ENCODE measurements around the gene CFAP299. TPM values are rescaled to one million over a fixed set of nuclear protein-coding genes. Genes with fewer than 3 reads are reported as not detected.
A peak's percentile ranks its signal among the peaks of the same experiment; 100 is the strongest.
"Not testable (repeated sequence)": the region's sequence is repeated elsewhere in the genome, so short reads cannot be mapped to it uniquely, and the experiment has no call there.

Gene CFAP299
- total RNA-seq, 2 experiments from 2014 or later: 0.63 to 3.7 TPM

DNA sequence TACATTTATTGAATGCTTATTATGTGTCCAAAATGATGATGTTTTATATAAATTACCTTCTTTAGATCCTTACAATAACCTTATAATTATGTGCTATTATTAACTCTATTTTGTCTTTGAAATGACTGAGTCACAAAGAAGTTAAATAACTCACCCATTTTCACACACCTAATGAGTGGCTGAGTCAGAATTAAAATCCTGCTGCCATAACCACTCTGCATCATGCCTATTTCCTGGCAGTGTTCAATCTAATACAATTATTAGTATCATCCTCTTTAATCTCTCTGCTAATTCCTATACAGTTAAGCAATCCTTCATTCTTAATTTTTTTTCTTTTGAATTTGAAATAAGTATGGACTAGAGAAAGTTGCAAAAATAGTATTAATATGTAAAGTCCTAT is 342.9 kb downstream of the CFAP299 start:
- Histone ChIP-seq H3K9me2 (ENCODE audit: insufficient read depth, low read length) (no peaks in the 10 kb centered on the region), H3K79me2 (ENCODE audit: insufficient read depth, low read depth, low read length) (no peaks in the 10 kb centered on the region), H2AFZ (ENCODE audit: low read length) (peak overlapping the region; percentile 37; the same call in 1 of the 2 replicates), H3K27ac (ENCODE audit: low read depth, low read length, poor library complexity, severe bottlenecking) (no peak overlapping the region), H3K4me1 (ENCODE audit: insufficient read depth, low read length, poor library complexity, severe bottlenecking) (peaks cover 7% of the 10 kb centered on the region), H3K9me3 (ENCODE audit: low read length) (peaks cover 19% of the 10 kb centered on the region), H3K4me2 (ENCODE audit: low read length) (peak overlapping the region; percentile 30), H3K36me3 (ENCODE audit: insufficient read depth, low read length) (peaks cover 5% of the 10 kb centered on the region; the same call in 1 of the 2 replicates), H3K4me3 (ENCODE audit: low read depth, low read length, poor library complexity, severe bottlenecking) (no peak overlapping the region), H4K20me1 (ENCODE audit: insufficient read depth, low read length) (no peaks in the 10 kb centered on the region)
- ChIA-PET CTCF (ENCODE audit: unreplicated experiment) (no interaction called here), POLR2A (no interaction called here)
- TF ChIP-seq, protein P1, sequence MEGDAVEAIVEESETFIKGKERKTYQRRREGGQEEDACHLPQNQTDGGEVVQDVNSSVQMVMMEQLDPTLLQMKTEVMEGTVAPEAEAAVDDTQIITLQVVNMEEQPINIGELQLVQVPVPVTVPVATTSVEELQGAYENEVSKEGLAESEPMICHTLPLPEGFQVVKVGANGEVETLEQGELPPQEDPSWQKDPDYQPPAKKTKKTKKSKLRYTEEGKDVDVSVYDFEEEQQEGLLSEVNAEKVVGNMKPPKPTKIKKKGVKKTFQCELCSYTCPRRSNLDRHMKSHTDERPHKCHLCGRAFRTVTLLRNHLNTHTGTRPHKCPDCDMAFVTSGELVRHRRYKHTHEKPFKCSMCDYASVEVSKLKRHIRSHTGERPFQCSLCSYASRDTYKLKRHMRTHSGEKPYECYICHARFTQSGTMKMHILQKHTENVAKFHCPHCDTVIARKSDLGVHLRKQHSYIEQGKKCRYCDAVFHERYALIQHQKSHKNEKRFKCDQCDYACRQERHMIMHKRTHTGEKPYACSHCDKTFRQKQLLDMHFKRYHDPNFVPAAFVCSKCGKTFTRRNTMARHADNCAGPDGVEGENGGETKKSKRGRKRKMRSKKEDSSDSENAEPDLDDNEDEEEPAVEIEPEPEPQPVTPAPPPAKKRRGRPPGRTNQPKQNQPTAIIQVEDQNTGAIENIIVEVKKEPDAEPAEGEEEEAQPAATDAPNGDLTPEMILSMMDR (conservative IDR thresholded peaks at IDR 0.05; ENCODE audit: low read length): no peak
- no peak for TF ChIP-seq EZH2phosphoT487 (IDR thresholded peaks at IDR 0.05; ENCODE audit: borderline replicate concordance, low read depth, low read length)
- DNase-seq (ENCODE audit: low spot score): no peak
- BruUV-seq (replicated peaks): no TSS peak
- intact Hi-C loops (cut with micrococcal nuclease; ENCODE audit: unreplicated experiment): no loop called here

DNA sequence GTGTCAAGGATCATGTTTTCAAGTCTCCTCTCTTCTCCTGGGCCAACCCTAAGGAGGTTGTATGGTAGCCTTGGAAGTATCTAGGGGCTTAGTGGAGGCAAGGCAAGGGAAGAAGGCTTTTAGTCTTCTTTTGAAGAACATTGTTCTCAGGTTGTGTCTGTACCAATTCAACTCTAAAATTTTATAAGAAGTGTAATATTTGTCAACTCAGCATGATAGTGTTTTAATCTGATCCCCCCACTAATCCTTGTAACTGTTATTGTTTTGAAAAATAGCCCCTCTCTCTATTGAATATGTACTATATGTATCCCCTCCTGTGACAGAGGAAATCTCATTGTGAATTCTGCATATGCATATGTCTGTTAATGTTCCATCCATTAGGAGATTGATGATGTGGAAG is 345.4 kb downstream of the CFAP299 start:
- no peak overlapping the region for H3K4me2 ChIP-seq (ENCODE audit: low read length)
- no peak for TF ChIP-seq EZH2phosphoT487 (IDR thresholded peaks at IDR 0.05; ENCODE audit: borderline replicate concordance, low read depth, low read length)
- peaks cover 20% of the 10 kb centered on the region for H3K4me1 ChIP-seq (ENCODE audit: insufficient read depth, low read length, poor library complexity, severe bottlenecking)
- intact Hi-C loops (cut with micrococcal nuclease; ENCODE audit: unreplicated experiment): no loop called here
- no peak overlapping the region for H2AFZ ChIP-seq (ENCODE audit: low read length)
- CTCF ChIA-PET (ENCODE audit: unreplicated experiment): no interaction called here
- no peaks in the 10 kb centered on the region for H3K79me2 ChIP-seq (ENCODE audit: insufficient read depth, low read depth, low read length)
- no peaks in the 10 kb centered on the region for H3K9me2 ChIP-seq (ENCODE audit: insufficient read depth, low read length)
- BruUV-seq (replicated peaks): no TSS peak
- peaks cover 20% of the 10 kb centered on the region for H3K9me3 ChIP-seq (ENCODE audit: low read length)
- POLR2A ChIA-PET: interaction anchor here (0.7 to 0.9 kb wide), 2 partner anchors 59 to 70 kb away, joined by 3 read pairs; no protein-coding TSS in a partner anchor
- no peak for DNase-seq (ENCODE audit: low spot score)
- peaks cover 5% of the 10 kb centered on the region; the same call in 1 of the 2 replicates for H3K36me3 ChIP-seq (ENCODE audit: insufficient read depth, low read length)
- H4K20me1 ChIP-seq (ENCODE audit: insufficient read depth, low read length): no peaks in the 10 kb centered on the region
- H3K4me3 ChIP-seq (ENCODE audit: low read depth, low read length, poor library complexity, severe bottlenecking): no peak overlapping the region
- H3K27ac ChIP-seq (ENCODE audit: low read depth, low read length, poor library complexity, severe bottlenecking): no peak overlapping the region

DNA sequence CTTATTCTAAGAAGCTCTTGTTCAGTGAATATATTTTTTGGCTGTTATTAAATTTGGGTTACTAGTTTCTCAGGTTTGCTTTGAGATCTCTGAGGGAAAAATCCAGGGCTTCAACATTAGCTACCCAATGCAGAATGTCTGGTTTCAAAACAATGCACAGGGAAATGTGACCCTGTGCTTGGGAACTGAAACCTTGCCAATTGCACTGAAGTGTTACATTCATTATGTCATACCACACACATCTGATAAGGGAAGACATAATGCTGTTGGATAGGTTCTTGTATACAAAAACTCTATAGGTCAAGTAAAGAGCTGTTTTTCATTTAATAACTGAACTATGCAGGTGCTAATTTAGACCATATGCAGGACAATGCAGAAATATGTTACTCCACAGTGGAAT is 349.7 kb downstream of the CFAP299 start:
- peak; percentile 61 for DNase-seq (ENCODE audit: low spot score)
- H3K9me3 ChIP-seq (ENCODE audit: low read length): peaks cover 20% of the 10 kb centered on the region; the same call in 1 of the 2 replicates
- H3K79me2 ChIP-seq (ENCODE audit: insufficient read depth, low read depth, low read length): no peaks in the 10 kb centered on the region
- peak overlapping the region; percentile 23; the same call in 1 of the 2 replicates for H3K4me2 ChIP-seq (ENCODE audit: low read length)
- no peak overlapping the region for H3K4me3 ChIP-seq (ENCODE audit: low read depth, low read length, poor library complexity, severe bottlenecking)
- no peaks in the 10 kb centered on the region for H4K20me1 ChIP-seq (ENCODE audit: insufficient read depth, low read length)
- peaks cover 3% of the 10 kb centered on the region; the same call in 1 of the 2 replicates for H3K36me3 ChIP-seq (ENCODE audit: insufficient read depth, low read length)
- POLR2A ChIA-PET: interaction anchor here (0.7 to 1.3 kb wide), 5 partner anchors 9 to 39 kb away, joined by 3 to 5 read pairs (median 4); no protein-coding TSS in a partner anchor
- TF ChIP-seq, protein P1 (conservative IDR thresholded peaks at IDR 0.05; ENCODE audit: low read length): no peak
- TF ChIP-seq EZH2phosphoT487 (IDR thresholded peaks at IDR 0.05; ENCODE audit: borderline replicate concordance, low read depth, low read length): no peak
- H3K27ac ChIP-seq (ENCODE audit: low read depth, low read length, poor library complexity, severe bottlenecking): peak overlapping the region; percentile 5
- H2AFZ ChIP-seq (ENCODE audit: low read length): peak overlapping the region; percentile 10; the same call in 1 of the 2 replicates
- intact Hi-C loops (cut with micrococcal nuclease; ENCODE audit: unreplicated experiment): no loop called here
- no peaks in the 10 kb centered on the region for H3K9me2 ChIP-seq (ENCODE audit: insufficient read depth, low read length)
- BruUV-seq (replicated peaks): no TSS peak
- H3K4me1 ChIP-seq (ENCODE audit: insufficient read depth, low read length, poor library complexity, severe bottlenecking): peaks cover 13% of the 10 kb centered on the region
- CTCF ChIA-PET (ENCODE audit: unreplicated experiment): no interaction called here

DNA sequence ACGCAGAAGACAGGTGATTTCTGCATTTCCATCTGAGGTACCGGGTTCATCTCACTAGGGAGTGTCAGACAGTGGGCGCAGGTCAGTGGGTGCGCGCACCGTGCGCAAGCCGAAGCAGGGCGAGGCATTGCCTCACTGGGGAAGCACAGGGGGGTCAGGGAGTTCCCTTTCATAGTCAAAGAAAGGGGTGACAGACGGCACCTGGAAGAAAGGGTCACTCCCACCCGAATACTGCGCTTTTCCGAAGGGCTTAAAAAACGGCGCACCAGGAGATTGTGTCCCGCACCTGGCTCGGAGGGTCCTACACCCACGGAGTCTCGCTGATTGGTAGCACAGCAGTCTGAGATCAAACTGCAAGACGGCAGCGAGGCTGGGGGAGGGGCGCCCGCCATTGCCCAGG is 352.2 kb downstream of the CFAP299 start:
- POLR2A ChIA-PET: interaction anchor here (1.3 kb wide), 2 partner anchors 11 to 47 kb away, joined by 3 to 4 read pairs; no protein-coding TSS in a partner anchor
- H3K36me3 ChIP-seq (ENCODE audit: insufficient read depth, low read length); H4K20me1 ChIP-seq (ENCODE audit: insufficient read depth, low read length); CTCF ChIA-PET (ENCODE audit: unreplicated experiment); intact Hi-C loops (cut with micrococcal nuclease; ENCODE audit: unreplicated experiment); H3K4me2 ChIP-seq (ENCODE audit: low read length); H3K27ac ChIP-seq (ENCODE audit: low read depth, low read length, poor library complexity, severe bottlenecking); DNase-seq (ENCODE audit: low spot score); H3K4me3 ChIP-seq (ENCODE audit: low read depth, low read length, poor library complexity, severe bottlenecking); H3K79me2 ChIP-seq (ENCODE audit: insufficient read depth, low read depth, low read length); BruUV-seq (replicated peaks); H2AFZ ChIP-seq (ENCODE audit: low read length); H3K9me2 ChIP-seq (ENCODE audit: insufficient read depth, low read length): not testable (repeated sequence)
- Histone ChIP-seq H3K9me3 (ENCODE audit: low read length) (peaks cover 20% of the 10 kb centered on the region; the same call in 1 of the 2 replicates), H3K4me1 (ENCODE audit: insufficient read depth, low read length, poor library complexity, severe bottlenecking) (peaks cover 13% of the 10 kb centered on the region)
